CD4-positive, alpha-beta T cell (primary cell): ENCODE data around the gene ACOD1. TPM values are rescaled to one million over a fixed set of nuclear protein-coding genes. Genes with fewer than 3 reads are reported as not detected.

Experiments used
- ATAC-seq: fragments of 200-7000 bp; cut with Tn5 transposase; one replicate; pipeline ENCODE4 v1.10.0; 2022; ENCODE audit warnings: mild to moderate bottlenecking; ENCODE audit not compliant: poor library complexity
- CTCF ChIA-PET: fragments of 350-600 bp; sonication (Branson Sonifier 250); formaldehyde crosslinking; loops from one replicate; lab custom pipeline; 2021; ENCODE audit warnings: antibody characterized with exemption, inconsistent platforms; lab: Charles Lee
- POLR2A ChIA-PET: fragments of 350-600 bp; sonication (Branson Sonifier 250); formaldehyde crosslinking; loops from one replicate; lab custom pipeline; 2021; ENCODE audit warnings: antibody characterized with exemption, inconsistent platforms; lab: Charles Lee
- DNase-seq, 14 experiments: peaks; one replicate each; pipeline ENCODE4 v3.0.0-alpha.2; 2013 to 2020; ENCODE audit warnings: mixed read lengths in 2 of 14
- H3K27ac ChIP-seq, 2 donors: one replicate each; pipeline versions ENCODE4 v1.5.1 to v1.7.0; 2013; ENCODE audit warnings: low read length in 2 of 2, low read depth in 1 of 2, mild to moderate bottlenecking in 1 of 2
- H3K27me3 ChIP-seq, 2 experiments: 1 replicate in 1 of 2; 2 replicates in 1 of 2; pipeline versions ENCODE4 v1.6.1 to v1.7.0; 2013; ENCODE audit warnings: low read length in 2 of 2, control low read depth in 1 of 2, mild to moderate bottlenecking in 1 of 2, moderate library complexity in 1 of 2; ENCODE audit not compliant: insufficient read depth in 2 of 2, control insufficient read depth in 1 of 2
- H3K36me3 ChIP-seq: one replicate; pipeline ENCODE4 v1.6.1; 2013; ENCODE audit warnings: low read length, control low read depth; ENCODE audit not compliant: insufficient read depth
- H3K4me1 ChIP-seq: one replicate; pipeline ENCODE4 v1.6.1; 2013; ENCODE audit warnings: low read length, control low read depth; ENCODE audit not compliant: insufficient read depth
- H3K4me3 ChIP-seq: one replicate; pipeline ENCODE4 v1.5.1; 2013; ENCODE audit warnings: mild to moderate bottlenecking, low read length, moderate library complexity
- H3K9me3 ChIP-seq, 2 experiments: 1 replicate in 1 of 2; 2 replicates in 1 of 2; pipeline versions ENCODE4 v1.6.1 to v1.7.0; 2013; ENCODE audit warnings: low read length in 2 of 2, mild to moderate bottlenecking in 2 of 2, control low read depth in 1 of 2, moderate library complexity in 1 of 2; ENCODE audit not compliant: control insufficient read depth in 1 of 2, insufficient read depth in 1 of 2
- H3K27ac Mint-ChIP-seq: one replicate; pipeline ENCODE4 v1.8.0; 2020; ENCODE audit warnings: mixed read lengths
- H3K27me3 Mint-ChIP-seq: one replicate; pipeline ENCODE4 v1.8.0; 2021; ENCODE audit warnings: mixed read lengths
- H3K36me3 Mint-ChIP-seq: one replicate; pipeline ENCODE4 v1.8.0; 2021; ENCODE audit warnings: low read depth, mixed read lengths
- H3K4me1 Mint-ChIP-seq: one replicate; pipeline ENCODE4 v1.8.0; 2021; ENCODE audit warnings: low read depth, mixed read lengths
- H3K4me3 Mint-ChIP-seq: one replicate; pipeline ENCODE4 v1.8.0; 2020; ENCODE audit warnings: mild to moderate bottlenecking, mixed read lengths
- H3K9me3 Mint-ChIP-seq: one replicate; pipeline ENCODE4 v1.8.0; 2020; ENCODE audit warnings: mixed read lengths
- intact Hi-C, 2 experiments: fragments of 100-400 bp; cut with DNase I in 1 of 2; cut with micrococcal nuclease in 1 of 2; formaldehyde crosslinking; loops; one replicate each; pipeline versions ENCODE4 v1.15.1 to v1.9.0; 2023 to 2025; cut with DNase I, micrococcal nuclease
- total RNA-seq, 174 experiments: library from RNA in 2 of 174; stranded (reverse) in 2 of 174; gene quantifications; one replicate each; pipeline ENCODE4 v1.2.3 and lab custom pipeline; 2021 to 2026
- TF ChIP-seq, protein P1 (sequence below): fragments of 200-600 bp; IDR thresholded peaks from one replicate; pipeline ENCODE4 v1.8.0; 2022; ENCODE audit warnings: antibody characterized with exemption, mild to moderate bottlenecking

The ACOD1 gene
- total RNA-seq, 2 experiments from 2014 or later = not detected

DNA sequence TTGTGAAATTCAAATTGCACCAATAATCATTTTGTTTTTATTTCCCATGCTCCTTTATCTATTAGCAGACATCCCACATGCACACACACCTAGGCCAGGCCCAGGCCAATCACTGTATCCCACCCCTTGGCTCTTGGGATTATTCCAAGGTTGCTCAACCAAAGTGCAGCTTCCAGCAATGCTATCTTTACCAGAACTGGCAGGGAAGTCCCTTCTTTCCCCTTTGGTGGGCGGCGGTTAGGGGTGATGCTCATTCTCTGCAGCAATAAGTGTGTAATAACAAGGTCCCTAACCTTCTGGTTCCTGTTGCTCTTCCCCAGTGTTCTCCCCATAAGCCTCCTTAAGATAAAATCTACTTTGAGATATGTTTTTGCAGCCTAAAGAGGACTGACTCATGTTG is 43.8 kb upstream of the ACOD1 start:
- no peak for ATAC-seq
- H3K36me3 Mint-ChIP-seq = no peaks in the 10 kb centered on the region
- no peak for DNase-seq
- H3K36me3 ChIP-seq = no peaks in the 10 kb centered on the region
- no peak overlapping the region for H3K4me3 ChIP-seq
- H3K4me1 Mint-ChIP-seq = no peaks in the 10 kb centered on the region
- H3K27me3 ChIP-seq = no peaks in the 10 kb centered on the region
- no peak overlapping the region for H3K27ac Mint-ChIP-seq
- intact Hi-C loops = loop anchor here in 1 of 2 experiments (2.0 to 5.0 kb wide), 3 partner anchors 78 to 432 kb away; no protein-coding TSS in a partner anchor
- ChIA-PET CTCF (interaction anchor here (0.9 to 2.2 kb wide), 4 partner anchors 20 to 1027 kb away, joined by 3 to 11 read pairs (median 5); no protein-coding TSS in a partner anchor), POLR2A (interaction anchor here (1.7 kb wide), 1 partner anchor 19 kb away, joined by 6 read pairs; no protein-coding TSS in a partner anchor)
- no peak overlapping the region for H3K27ac ChIP-seq
- peaks cover 5% of the 10 kb centered on the region for H3K27me3 Mint-ChIP-seq
- no peaks in the 10 kb centered on the region for H3K9me3 Mint-ChIP-seq
- TF ChIP-seq, protein P1, sequence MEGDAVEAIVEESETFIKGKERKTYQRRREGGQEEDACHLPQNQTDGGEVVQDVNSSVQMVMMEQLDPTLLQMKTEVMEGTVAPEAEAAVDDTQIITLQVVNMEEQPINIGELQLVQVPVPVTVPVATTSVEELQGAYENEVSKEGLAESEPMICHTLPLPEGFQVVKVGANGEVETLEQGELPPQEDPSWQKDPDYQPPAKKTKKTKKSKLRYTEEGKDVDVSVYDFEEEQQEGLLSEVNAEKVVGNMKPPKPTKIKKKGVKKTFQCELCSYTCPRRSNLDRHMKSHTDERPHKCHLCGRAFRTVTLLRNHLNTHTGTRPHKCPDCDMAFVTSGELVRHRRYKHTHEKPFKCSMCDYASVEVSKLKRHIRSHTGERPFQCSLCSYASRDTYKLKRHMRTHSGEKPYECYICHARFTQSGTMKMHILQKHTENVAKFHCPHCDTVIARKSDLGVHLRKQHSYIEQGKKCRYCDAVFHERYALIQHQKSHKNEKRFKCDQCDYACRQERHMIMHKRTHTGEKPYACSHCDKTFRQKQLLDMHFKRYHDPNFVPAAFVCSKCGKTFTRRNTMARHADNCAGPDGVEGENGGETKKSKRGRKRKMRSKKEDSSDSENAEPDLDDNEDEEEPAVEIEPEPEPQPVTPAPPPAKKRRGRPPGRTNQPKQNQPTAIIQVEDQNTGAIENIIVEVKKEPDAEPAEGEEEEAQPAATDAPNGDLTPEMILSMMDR = no peak
- H3K9me3 ChIP-seq = peaks cover 0 to 2% of the 10 kb centered on the region in 2 experiments
- H3K4me3 Mint-ChIP-seq = no peak overlapping the region
- H3K4me1 ChIP-seq = no peaks in the 10 kb centered on the region

DNA sequence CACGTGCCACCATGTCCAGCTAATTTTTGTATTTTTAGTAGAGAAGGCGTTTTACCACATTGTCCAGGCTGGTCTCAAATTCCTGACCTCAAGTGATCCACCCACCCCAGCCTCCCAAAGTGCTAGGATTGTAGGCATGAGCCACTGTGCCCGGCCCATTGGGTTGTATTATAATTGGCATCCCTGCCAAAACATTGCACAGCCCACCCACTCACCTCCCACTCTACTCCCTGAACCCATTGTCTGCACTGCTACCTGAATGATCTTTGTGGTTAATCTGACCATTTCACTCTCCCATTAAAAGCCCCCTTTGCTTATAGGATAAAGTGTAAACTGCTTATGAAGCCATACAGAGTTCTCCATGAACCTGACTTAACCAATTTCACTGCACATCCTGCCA is 35.8 kb upstream of the ACOD1 start:
- DNase-seq (no peak), ATAC-seq (no peak)
- Mint-ChIP-seq H3K27me3 (peaks cover 22% of the 10 kb centered on the region), H3K36me3 (no peaks in the 10 kb centered on the region), H3K4me1 (no peaks in the 10 kb centered on the region), H3K27ac (no peak overlapping the region), H3K4me3 (no peak overlapping the region), H3K9me3 (no peaks in the 10 kb centered on the region)
- ChIA-PET POLR2A (interaction anchor here (0.6 kb wide), 1 partner anchor 72 kb away, joined by 4 read pairs; no protein-coding TSS in a partner anchor), CTCF (interaction anchor here (0.8 kb wide), 1 partner anchor 10 kb away, joined by 3 read pairs; no protein-coding TSS in a partner anchor)
- no peaks in the 10 kb centered on the region for H3K9me3 ChIP-seq
- TF ChIP-seq, protein P1 = no peak
- peaks cover 0 to 3% of the 10 kb centered on the region in 2 experiments for H3K27me3 ChIP-seq
- H3K36me3 ChIP-seq = no peaks in the 10 kb centered on the region
- no peak overlapping the region for H3K27ac ChIP-seq
- intact Hi-C loops = no loop called here
- no peak overlapping the region for H3K4me3 ChIP-seq
- H3K4me1 ChIP-seq = no peaks in the 10 kb centered on the region

DNA sequence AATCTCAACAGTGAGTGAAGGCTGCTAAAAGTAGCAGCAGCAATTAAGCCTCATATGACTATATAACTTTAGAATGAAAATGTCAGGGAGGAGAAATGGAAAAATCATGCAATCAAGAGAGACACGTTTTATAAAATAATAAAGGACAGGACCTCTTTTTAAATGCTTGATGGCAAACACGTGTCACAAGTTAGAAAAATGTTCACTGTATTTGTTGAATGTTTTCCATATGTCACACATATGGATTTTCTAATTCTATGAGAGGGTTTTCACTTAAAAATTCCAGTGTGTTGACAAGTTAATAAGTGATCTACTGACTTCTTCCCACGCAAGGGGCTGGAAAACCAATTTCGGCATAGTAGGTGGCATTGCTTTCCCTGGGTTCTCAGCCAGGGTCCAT is 34.4 kb upstream of the ACOD1 start:
- intact Hi-C loops = no loop called here
- ChIA-PET CTCF (no interaction called here), POLR2A (no interaction called here)
- DNase-seq (no peak), ATAC-seq (no peak)
- Histone ChIP-seq H3K27me3 (peaks cover 0 to 3% of the 10 kb centered on the region in 2 experiments), H3K4me1 (no peaks in the 10 kb centered on the region), H3K9me3 (no peaks in the 10 kb centered on the region), H3K36me3 (no peaks in the 10 kb centered on the region), H3K27ac (no peak overlapping the region), H3K4me3 (no peak overlapping the region)
- no peaks in the 10 kb centered on the region for H3K9me3 Mint-ChIP-seq
- no peak overlapping the region for H3K4me3 Mint-ChIP-seq
- no peaks in the 10 kb centered on the region for H3K36me3 Mint-ChIP-seq
- peaks cover 22% of the 10 kb centered on the region for H3K27me3 Mint-ChIP-seq
- TF ChIP-seq, protein P1 = no peak
- H3K27ac Mint-ChIP-seq = no peak overlapping the region
- no peaks in the 10 kb centered on the region for H3K4me1 Mint-ChIP-seq
